Body of pancreas (tissue), 4 donors: ENCODE data around the gene MAML2.

ENCODE experiments used
- CTCF ChIP-seq, 7 experiments: fragments of 450-650 bp in 4 of 7; fragments of 200-600 bp in 3 of 7; sonication (generic) in 3 of 7; IDR thresholded peaks; one replicate each; pipeline ENCODE4 v1.5.1; 2016 to 2019; ENCODE audit warnings: antibody characterized with exemption in 7 of 7
- POLR2A ChIP-seq, 3 donors: fragments of 450-650 bp; IDR thresholded peaks; one replicate each; pipeline ENCODE4 v1.6.1; 2016; ENCODE audit warnings: antibody characterized with exemption in 3 of 3, mild to moderate bottlenecking in 2 of 3

- TF ChIP-seq CTCF (IDR thresholded peaks at IDR 0.05) (no peak), POLR2A (IDR thresholded peaks at IDR 0.05) (no peak)
Measured at GRCh38 chr11:96008161-96008720, 334.8 kb downstream of the MAML2 start.
